GM18505 (cell line): Measurements from ENCODE around the gene RNF144A.
A peak's percentile ranks its signal among the peaks of the same experiment; 100 is the strongest.

Source experiments
- ATAC-seq: cut with Tn5 transposase; IDR thresholded peaks from one replicate; pipeline ENCODE4 v1.9.1; 2021; ENCODE audit not compliant: unreplicated experiment
- POLR2A ChIP-seq: IDR thresholded peaks from 4 replicates; pipeline ENCODE4 v1.6.1; 2011; ENCODE audit warnings: borderline replicate concordance; ENCODE audit not compliant: insufficient read depth, insufficient read length; ENCODE audit errors: extremely low read depth

Gene RNF144A

DNA sequence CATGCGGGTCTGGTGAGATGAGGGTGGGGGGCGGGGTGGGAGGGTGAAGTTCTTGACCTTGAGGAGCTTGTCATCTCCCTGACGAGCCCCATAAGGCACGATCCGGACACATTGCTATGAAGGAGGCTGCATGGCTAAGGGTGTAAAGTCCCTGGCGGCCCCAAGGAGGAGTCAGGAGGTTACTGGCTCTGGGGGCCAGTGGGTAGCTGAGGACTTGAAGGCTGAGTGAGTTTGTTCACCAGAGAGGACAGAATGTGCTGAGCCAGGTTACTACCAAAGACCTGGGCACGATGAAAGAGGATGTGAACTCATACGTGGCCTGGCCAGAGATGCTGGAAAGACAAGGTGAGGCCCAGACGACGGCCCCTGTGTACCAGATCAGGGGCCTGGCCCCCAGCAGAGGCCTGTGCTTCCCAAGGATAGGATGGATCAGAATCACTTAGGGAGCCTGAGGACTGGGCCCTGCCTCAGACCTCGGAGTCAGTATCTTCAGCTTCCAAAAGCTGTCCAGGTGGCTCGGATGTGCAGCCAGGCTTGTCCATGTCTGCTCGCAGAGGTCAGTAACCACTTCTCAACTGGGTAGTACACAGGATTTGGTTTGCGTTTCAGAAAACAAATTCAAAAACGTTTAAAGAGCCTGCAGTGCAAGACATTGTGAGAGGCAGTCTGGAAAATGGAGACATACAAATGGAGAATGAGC is 110.9 kb downstream of the RNF144A start:
- TF ChIP-seq POLR2A: no peak

GRCh38 chr2:7028846-7029245 is 111.6 kb downstream of the RNF144A start:
- no peak for TF ChIP-seq POLR2A
- no peak for ATAC-seq

More for the DNA sequence above, 110.9 kb downstream of the RNF144A start:
- ATAC-seq: no peak

- no peak for TF ChIP-seq POLR2A
Measured at GRCh38 chr2:7029291-7030059, 112.3 kb downstream of the RNF144A start.

GRCh38 chr2:7030810-7031209 is 113.6 kb downstream of the RNF144A start:
- ATAC-seq: no peak
- TF ChIP-seq POLR2A: no peak

More at GRCh38 chr2:7029291-7030059, 112.3 kb downstream of the RNF144A start:
- ATAC-seq: no peak

- no peak for ATAC-seq
- no peak for TF ChIP-seq POLR2A
Measured at GRCh38 chr2:7031547-7032245, 114.5 kb downstream of the RNF144A start.

DNA sequence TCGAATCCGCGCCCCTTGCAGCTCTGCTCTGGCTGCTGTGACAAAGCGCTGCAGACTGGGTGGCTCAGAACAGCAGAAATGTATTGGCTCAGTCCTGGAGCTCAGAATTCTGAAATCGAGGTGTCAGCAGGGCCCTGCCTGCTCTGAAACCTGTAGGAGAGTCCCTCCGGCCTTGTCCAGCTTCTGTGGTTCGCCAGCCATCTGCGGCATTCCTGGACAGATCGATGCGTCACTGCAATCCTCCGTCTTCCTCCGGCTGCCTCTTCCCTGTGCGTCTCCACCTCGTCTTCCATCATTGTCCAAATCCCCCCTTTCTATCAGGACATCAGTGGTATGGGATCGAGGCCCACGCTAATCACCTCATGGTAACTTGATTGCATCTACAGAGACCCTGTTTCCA is 115.2 kb downstream of the RNF144A start:
- ATAC-seq: no peak
- no peak for TF ChIP-seq POLR2A

DNA sequence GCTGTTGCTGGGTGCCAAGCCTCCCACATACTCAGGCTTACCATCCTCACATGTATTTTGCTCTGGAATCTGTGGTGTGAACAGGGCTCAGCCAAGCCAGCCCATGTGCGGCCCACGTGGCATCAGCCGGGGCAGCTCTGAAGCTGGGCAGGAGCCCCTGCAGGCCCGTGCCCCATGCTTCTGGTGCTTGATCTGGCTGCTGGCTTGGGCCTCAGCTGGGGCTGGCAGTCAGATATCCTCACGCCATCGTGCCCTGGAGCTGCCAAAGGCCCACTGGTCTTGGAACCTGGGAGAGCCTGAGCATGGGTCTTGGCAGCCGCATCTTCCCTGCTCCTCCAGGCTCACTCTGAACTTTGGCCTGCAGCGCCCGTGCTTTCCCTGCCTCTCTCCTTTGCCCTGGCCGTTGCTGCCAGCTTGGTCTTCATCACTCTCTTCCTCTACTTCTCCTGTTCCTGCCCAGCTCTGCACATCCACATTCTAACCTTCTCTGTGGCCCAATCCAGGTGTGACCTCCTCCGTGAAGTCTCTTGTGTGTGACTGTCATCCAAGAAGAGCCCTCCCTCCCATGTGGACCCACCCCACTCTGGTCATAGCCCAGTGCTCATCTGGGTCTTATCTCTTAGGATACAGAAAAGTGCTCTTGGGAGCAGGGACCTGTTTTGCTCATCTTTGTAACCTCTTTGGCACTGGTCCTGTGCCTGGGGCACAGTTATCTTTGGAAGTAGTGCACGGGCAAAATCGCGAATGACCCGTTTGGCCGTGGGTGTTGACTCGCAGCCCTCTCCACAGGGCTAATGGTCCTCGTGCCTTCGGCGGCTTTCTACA is 116.1 kb downstream of the RNF144A start:
- TF ChIP-seq POLR2A: no peak
- no peak for ATAC-seq

- no peak for ATAC-seq
- TF ChIP-seq POLR2A: no peak
Measured at GRCh38 chr2:7034303-7034702, 117.1 kb downstream of the RNF144A start.

- no peak for ATAC-seq
- TF ChIP-seq POLR2A: no peak
Measured at GRCh38 chr2:7035884-7036283, 118.7 kb downstream of the RNF144A start.

DNA sequence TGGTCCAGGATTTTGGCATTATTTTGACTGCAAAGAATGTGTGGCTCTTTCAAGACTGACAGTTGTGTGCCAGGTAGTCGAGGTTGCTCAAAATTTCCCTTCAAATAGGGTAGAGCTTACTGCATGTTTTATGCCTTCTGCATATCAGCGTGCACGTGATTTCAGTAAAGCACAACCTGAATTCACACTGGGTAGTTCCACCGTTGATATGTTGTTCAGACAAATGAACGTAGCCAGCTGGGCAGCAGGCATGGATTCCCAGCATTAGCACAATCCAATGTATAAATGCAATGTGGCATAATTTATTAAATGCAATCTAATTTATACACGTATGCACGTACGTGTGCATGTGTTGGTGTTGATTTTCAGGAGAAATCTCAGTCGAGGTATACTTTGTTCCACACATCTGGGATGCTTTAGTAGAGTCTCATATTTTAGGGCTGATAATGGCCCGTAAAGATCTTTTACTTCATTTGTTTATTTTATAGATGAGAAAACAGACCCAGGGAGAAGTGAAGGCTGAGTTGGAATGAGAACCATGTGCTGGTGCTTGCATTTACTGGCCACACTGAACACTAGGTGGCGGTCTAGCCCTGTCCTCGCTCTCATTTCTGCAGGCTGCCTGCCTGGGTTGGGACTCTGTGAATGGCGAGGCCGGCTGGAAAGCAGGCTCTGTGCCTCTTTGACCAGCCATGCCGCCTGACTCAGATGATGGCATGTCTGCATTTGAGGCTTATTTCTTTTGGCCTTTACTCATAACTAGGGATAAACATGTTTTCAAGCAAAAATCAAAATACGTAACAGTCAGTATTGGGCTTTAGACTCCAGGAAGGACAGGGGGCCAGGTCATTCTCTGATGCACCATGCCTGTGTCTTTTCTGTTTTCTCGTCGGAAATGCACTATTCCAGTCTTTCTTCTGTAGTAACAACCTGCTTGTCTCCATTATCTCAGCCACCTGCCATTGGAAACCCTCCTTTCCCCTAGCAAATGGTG is 120.4 kb downstream of the RNF144A start:
- no peak for TF ChIP-seq POLR2A
- peak; percentile 75 for ATAC-seq

GRCh38 chr2:7040547-7040946 is 123.3 kb downstream of the RNF144A start:
- no peak for ATAC-seq
- TF ChIP-seq POLR2A: no peak

GRCh38 chr2:7041421-7041820 is 124.2 kb downstream of the RNF144A start:
- no peak for ATAC-seq
- TF ChIP-seq POLR2A: no peak
